Measurements from ENCODE around the gene HECW1.
"Not testable (repeated sequence)": the region's sequence is repeated elsewhere in the genome, so short reads cannot be mapped to it uniquely, and the experiment has no call there.

The HECW1 gene

GRCh38 chr7:43112941-43113621 lies 634 bp downstream of the HECW1 start:
- peak; percentile 77 for DNase-seq (ENCODE audit: low spot score)

DNA sequence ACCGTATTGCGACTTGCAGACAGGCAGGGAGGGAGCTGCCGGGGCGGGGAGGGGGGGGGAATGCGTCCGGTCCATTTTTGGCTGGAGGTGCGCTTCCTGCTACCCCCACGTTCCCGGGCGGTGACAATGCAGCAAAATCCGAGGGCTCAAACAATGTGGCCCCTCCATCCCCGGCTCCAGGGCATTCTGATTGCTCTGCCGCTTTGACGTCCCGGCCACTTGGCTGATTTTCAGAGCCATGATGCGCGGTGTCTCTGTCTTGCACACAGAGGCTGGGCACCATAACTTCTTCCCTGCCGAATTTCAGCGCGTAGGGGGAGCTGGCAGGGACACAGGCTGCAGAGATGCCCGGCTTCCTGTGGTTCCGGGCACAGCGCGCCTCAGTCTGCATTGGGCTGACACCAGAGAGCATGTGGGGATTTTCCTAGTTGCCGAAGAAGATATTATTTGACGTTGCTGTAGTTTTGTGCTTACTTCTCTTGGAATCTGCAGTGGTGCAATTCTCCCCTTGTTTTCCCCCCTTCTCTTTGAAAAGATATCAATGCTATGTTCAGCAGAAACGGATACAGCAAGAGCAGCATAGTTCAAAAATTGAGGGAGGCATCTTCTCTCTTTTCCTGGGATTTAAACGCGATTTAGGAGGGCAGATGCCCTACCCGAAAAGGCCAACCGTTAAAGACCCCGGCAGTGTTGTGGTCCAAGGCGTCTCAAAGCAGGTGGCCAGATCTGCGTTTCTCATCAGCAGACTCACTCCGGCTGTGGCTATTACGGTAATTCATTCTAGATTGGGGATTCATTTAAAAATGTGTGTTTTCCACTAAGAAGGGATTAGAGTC lies 1.4 kb downstream of the HECW1 start:
- no peak for DNase-seq (ENCODE audit: low spot score)

DNA sequence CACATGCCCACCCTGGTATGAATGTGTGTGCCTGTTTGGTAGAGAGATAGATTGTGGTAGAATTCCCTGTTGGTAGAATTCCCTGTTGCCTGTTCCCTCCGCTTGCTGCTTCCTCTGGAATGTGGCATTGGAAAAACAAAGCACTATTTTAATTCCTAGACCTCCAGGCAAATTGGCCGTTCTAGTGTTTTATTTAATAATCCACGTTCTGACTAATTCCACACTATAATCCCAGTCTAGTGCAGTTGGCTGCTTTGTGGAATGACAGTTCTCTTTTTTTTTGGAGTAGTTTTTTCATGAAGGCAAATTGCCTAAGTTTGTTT lies 2.0 kb downstream of the HECW1 start:
- no peak for DNase-seq (ENCODE audit: low spot score)

- DNase-seq (ENCODE audit: low spot score), result no peak
Measured at GRCh38 chr7:43116451-43116850, 4.0 kb downstream of the HECW1 start.

- DNase-seq (ENCODE audit: low spot score), result no peak
Measured at GRCh38 chr7:43117095-43117494, 4.6 kb downstream of the HECW1 start.

- DNase-seq (ENCODE audit: low spot score), result no peak
Measured at GRCh38 chr7:43117861-43118260, 5.4 kb downstream of the HECW1 start.

DNA sequence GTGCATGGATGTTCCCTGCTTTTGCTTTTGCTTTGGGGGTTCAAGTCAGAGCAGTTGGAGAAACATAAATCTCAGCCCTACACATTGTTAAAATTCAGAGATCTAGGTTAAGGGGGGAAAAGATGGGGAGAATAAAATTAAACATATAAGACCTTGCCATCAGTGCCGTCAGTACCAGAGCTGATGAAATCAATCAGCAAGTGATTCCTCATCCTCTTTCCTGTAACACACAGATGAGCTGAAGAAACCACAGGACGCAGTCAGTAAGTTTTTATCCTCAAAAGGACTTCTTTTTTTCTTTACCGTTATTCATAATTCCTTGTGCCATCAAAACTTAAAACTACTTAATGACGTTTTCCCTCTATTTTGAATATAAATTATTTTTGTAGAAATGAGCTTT lies 5.9 kb downstream of the HECW1 start:
- DNase-seq (ENCODE audit: low spot score), result no peak

GRCh38 chr7:43119371-43120075 lies 7.1 kb downstream of the HECW1 start:
- no peak for DNase-seq (ENCODE audit: low spot score)

DNA sequence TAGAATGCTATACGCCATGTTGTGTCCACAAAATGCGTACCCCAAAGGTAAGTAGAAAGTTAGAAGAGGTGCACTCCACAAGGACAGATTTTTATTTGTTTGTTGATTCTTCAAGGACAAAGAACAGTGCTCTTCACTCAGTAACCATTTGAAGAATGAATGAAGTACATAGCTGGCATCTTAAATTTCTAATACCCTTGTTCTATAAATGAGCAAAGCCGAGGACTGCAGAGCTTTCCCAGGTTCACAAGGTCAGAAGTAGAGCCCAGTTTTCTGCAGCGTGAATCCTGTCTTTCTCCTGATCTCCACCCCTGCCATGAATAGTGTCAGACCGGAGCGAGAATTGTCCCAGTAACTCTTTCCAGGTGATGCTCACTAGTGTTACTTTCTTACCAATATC lies 9.5 kb downstream of the HECW1 start:
- DNase-seq (ENCODE audit: low spot score), result no peak

GRCh38 chr7:43123457-43123856 lies 11.0 kb downstream of the HECW1 start:
- DNase-seq (ENCODE audit: low spot score), result no peak

GRCh38 chr7:43124388-43124787 lies 11.9 kb downstream of the HECW1 start:
- no peak for DNase-seq (ENCODE audit: low spot score)

- no peak for DNase-seq (ENCODE audit: low spot score)
Measured at GRCh38 chr7:43130347-43130746, 17.9 kb downstream of the HECW1 start.

DNA sequence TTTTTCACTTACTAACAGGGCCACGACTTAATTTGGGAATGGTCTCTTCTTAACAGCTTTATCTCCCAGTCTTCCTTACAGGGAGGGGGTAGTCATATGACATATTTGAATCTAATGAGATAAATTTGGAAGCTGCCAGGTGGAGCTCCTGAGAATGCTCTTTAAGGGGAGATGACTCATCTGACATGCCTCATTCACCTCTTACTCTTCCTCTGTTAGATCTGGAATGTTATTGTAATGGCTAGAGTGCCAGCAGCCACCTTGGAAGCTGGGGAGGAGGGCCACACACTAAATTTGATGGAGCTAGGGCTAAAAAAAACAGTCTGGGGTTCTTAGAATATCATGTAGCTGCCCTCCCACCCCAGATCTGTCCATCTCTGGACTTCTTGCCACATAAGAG lies 22.7 kb downstream of the HECW1 start:
- DNase-seq (ENCODE audit: low spot score), result no peak

DNA sequence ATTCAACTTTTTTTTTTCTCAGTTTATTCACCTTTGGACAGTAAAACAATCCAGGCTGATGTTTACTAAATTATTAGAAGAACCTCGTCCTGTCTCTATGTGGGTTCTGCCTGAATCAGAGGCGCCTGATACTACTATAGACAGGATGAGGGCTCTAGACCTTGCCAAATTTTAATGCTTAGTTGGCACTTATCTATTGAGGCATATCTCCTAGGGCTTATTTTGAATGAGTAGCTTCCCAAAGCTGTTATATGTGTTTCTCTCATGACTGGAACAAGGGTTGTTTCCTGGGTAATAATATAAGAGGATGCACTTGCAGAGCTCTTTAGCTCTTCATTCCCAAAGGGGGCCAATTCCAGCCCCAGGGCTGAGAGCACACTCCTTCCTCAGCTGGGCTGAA lies 23.6 kb downstream of the HECW1 start:
- no peak for DNase-seq (ENCODE audit: low spot score)

DNA sequence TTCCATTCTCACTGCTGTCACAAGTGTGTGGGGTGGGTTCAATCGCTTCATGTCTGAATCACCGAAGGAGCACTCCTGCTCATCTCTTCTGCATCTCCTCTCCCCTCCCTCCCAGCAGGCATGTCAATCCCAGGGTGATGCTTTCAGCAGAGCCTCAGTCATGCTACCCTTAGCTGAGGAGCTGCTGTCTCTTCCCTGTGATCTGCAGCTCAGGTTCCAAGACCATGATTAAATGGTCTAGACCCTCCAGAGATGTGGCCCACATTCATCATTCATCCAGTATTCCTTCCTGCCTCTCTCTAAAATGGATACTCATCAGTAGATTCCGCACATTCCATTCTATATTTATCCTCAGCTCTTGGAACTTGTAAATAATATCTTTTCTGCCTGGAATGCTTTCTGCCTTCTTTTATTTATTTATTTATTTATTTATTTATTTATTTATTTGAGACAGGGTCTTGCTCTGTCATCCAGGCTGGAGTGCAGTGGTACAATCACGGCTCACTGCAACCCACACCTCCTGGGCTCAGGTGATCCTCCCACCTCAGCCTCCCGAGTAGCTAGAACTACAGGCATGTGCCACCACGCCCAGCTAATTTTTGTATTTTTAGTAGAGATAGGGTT lies 24.8 kb downstream of the HECW1 start:
- DNase-seq (ENCODE audit: low spot score), result not testable (repeated sequence)

DNA sequence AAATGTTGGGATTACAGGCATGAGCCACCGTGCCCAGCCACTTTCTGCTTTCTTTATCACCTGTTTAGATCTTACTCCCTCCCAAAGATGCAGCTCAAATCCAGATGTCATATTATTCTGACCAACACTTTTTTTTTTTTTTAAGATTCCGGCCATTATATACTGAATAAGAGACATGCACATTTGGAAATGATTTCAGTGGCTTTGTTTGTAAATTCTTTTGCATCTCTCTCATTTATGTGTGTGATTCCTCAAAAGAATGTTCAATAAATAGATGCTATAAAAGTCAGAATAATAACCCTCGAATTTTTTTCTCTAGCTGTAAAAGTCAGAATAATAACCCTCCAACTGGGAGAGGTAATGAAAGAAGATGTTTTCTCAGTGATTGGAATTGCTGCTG lies 25.4 kb downstream of the HECW1 start:
- DNase-seq (ENCODE audit: low spot score), result no peak

- DNase-seq (ENCODE audit: low spot score), result no peak
Measured at GRCh38 chr7:43138710-43139109, 26.3 kb downstream of the HECW1 start.

GRCh38 chr7:43139137-43139536 lies 26.7 kb downstream of the HECW1 start:
- no peak for DNase-seq (ENCODE audit: low spot score)

DNA sequence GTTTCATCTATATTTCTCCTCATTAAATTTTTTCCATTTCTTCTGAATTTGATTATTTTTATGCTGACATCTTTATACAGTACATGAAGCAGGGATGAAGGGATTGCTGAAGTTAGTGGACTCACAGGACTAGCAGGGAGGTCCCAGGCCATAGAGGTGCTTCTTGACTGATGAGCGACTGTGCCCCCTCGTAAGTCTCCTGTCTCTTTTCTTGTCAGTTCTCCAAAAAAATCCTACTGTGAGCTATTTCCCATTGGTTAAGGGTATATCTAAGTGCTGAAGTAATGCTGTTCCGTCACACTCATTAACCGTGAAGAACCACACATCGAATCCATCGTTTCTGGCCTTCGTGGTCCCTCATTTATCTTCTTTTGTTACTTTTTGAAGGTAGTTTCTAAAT lies 27.7 kb downstream of the HECW1 start:
- DNase-seq (ENCODE audit: low spot score), result no peak

- no peak for DNase-seq (ENCODE audit: low spot score)
Measured at GRCh38 chr7:43141091-43141490, 28.6 kb downstream of the HECW1 start.

GRCh38 chr7:43142703-43143102 lies 30.3 kb downstream of the HECW1 start:
- DNase-seq (ENCODE audit: low spot score), result no peak

DNA sequence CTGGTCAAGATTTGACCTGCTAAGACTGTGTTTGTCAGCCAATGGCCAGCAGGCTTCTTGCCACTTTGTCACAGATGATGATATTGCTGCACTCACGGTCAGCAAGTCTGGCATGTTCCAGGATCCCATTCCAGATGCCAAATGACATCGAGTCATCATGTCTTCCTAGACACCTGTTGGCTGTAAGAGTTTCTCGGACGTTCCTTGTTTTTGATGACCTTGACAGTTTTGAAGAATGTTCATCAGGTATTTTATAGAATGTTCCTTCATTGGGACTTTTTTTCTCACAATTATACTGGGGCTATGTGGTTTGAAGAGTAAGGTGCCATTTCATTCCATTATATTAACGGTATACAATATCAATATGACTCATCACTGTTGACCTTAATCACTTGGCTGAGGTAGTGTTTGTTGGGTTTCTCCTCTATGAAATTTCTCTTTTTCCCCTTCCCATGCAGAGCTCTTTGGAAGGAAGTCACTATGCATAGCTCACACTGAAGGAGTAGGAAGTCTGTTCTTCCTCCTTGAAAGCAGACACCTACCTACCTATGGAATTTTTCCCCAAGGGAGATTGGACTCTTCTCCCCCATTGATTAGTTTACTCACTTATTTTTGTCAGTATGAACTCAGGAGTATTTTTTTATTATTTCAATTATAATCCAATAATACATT lies 31.6 kb downstream of the HECW1 start:
- DNase-seq (ENCODE audit: low spot score), result no peak

Data from ecto neural progenitor cell (in vitro differentiated cells).